Activated effector memory CD4-positive, alpha-beta T cell treated with Interleukin-2 at 50 U/mL for 16 hours (primary cell): ENCODE results near the gene RPIA.
"Not testable (repeated sequence)": the region's sequence is repeated elsewhere in the genome, so short reads cannot be mapped to it uniquely, and the experiment has no call there.

Experiments
- DNase-seq: peaks from one replicate; pipeline ENCODE4 v3.0.0-alpha.2; 2020

Gene RPIA

GRCh38 chr2:88796523-88796922 is 105.0 kb downstream of the RPIA start:
- not testable (repeated sequence) for DNase-seq

- DNase-seq = not testable (repeated sequence)
These were observed 105.7 kb downstream of the RPIA start for GRCh38 chr2:88797164-88797563.
